HepG2 (cell line): ENCODE results near the gene BLVRB. TPM values are rescaled to one million over a fixed set of nuclear protein-coding genes. Genes with fewer than 3 reads are reported as not detected.
A peak's percentile ranks its signal among the peaks of the same experiment; 100 is the strongest.

Experiments
- CENPT ChIP-seq: sonication (generic); formaldehyde crosslinking; IDR thresholded peaks from 2 replicates; pipeline ENCODE4 v1.8.0; 2022; ENCODE audit warnings: low read depth, mild to moderate bottlenecking, moderate library complexity, missing genetic modification reagents
- CREM ChIP-seq, 2 experiments: sonication (generic) in 1 of 2; formaldehyde crosslinking in 1 of 2; IDR thresholded peaks; 2 replicates each; pipeline versions ENCODE4 v1.4.0 to v1.6.1; 2016 to 2020; ENCODE audit warnings: antibody characterized with exemption in 1 of 2, mild to moderate bottlenecking in 1 of 2, missing genetic modification reagents in 1 of 2
- EHMT2 ChIP-seq: fragments of 200-600 bp; sonication (generic); IDR thresholded peaks from 2 replicates; pipeline ENCODE4 v1.7.0; 2017; ENCODE audit warnings: antibody characterized with exemption, low read depth, low read length, borderline replicate concordance
- FOXC1 ChIP-seq: sonication (generic); formaldehyde crosslinking; IDR thresholded peaks from 2 replicates; pipeline ENCODE4 v1.8.0; 2022; ENCODE audit warnings: mild to moderate bottlenecking, missing genetic modification reagents, borderline replicate concordance
- FOXK1 ChIP-seq: sonication (generic); formaldehyde crosslinking; IDR thresholded peaks from 2 replicates; pipeline ENCODE4 v1.4.0; 2020; ENCODE audit warnings: low read depth, missing genetic modification reagents, borderline replicate concordance
- KLF16 ChIP-seq, 2 experiments: sonication (generic) in 1 of 2; formaldehyde crosslinking in 1 of 2; IDR thresholded peaks; 2 replicates each; pipeline versions ENCODE4 v1.6.1 to v1.8.0; 2016 to 2023; ENCODE audit warnings: missing genetic modification reagents in 2 of 2, missing compliant biosample characterization in 1 of 2
- NFE2 ChIP-seq: sonication (generic); formaldehyde crosslinking; IDR thresholded peaks from 2 replicates; pipeline ENCODE4 v1.4.0; 2020; ENCODE audit warnings: missing genetic modification reagents
- RAD21 ChIP-seq: fragments of 450-650 bp; formaldehyde crosslinking; IDR thresholded peaks from 2 replicates; pipeline ENCODE4 v1.5.0; 2020; ENCODE audit warnings: mild to moderate bottlenecking
- TBL1XR1 ChIP-seq: fragments of 150-350 bp; IDR thresholded peaks from 2 replicates; pipeline ENCODE4 v1.6.1; 2014; ENCODE audit warnings: borderline replicate concordance, low read length; ENCODE audit not compliant: partially characterized antibody
- TP53 ChIP-seq: sonication (generic); formaldehyde crosslinking; conservative IDR thresholded peaks from 2 replicates; pipeline ENCODE4 v1.4.0; 2020; ENCODE audit warnings: missing genetic modification reagents
- U2AF2 ChIP-seq: fragments of 200-400 bp; formaldehyde crosslinking; IDR thresholded peaks from 2 replicates; pipeline ENCODE4 v1.6.1; 2017; ENCODE audit warnings: low read depth, mild to moderate bottlenecking, low read length
- ZFP1 ChIP-seq: IDR thresholded peaks from 2 replicates; pipeline ENCODE4 v1.6.1; 2016
- ZNF496 ChIP-seq: sonication (generic); formaldehyde crosslinking; IDR thresholded peaks from 2 replicates; pipeline ENCODE4 v1.8.1; 2023; ENCODE audit warnings: mild to moderate bottlenecking, moderate library complexity, missing genetic modification reagents; ENCODE audit not compliant: insufficient replicate concordance
- ZNF75D ChIP-seq: sonication (generic); formaldehyde crosslinking; IDR thresholded peaks from 2 replicates; pipeline ENCODE4 v1.8.1; 2023; ENCODE audit warnings: missing genetic modification reagents, mild to moderate bottlenecking, borderline replicate concordance
- ZNF850 ChIP-seq: sonication (generic); formaldehyde crosslinking; conservative IDR thresholded peaks from 2 replicates; pipeline ENCODE4 v1.9.0; 2021; ENCODE audit warnings: mild to moderate bottlenecking, missing genetic modification reagents
- polyA plus RNA-seq, 8 experiments: library from polyadenylated mRNA; depleted of rRNA in 3 of 8; stranded (reverse) in 7 of 8; unstranded in 1 of 8; fragments of >200 nt; fragmentation: Illumina TruSeq in 4 of 8; extraction: Trizol in 4 of 8; gene quantifications; 2 replicates each; pipeline versions ENCODE4 v1.2.1 to v1.2.3, GENCODE V29; 2011 to 2016; ENCODE audit warnings: low read depth in 4 of 8, missing spikeins in 1 of 8, mixed read lengths in 1 of 8; ENCODE audit not compliant: insufficient read depth in 1 of 8
- total RNA-seq, 5 experiments: library from RNA; depleted of rRNA; stranded (reverse); fragments of >200 nt; fragmentation: Illumina TruSeq; extraction: Trizol; gene quantifications; 2 replicates each; pipeline ENCODE4 v1.2.3, GENCODE V29; 2016; ENCODE audit warnings: low read depth in 1 of 5
- TF ChIP-seq, protein P1 (sequence below): IDR thresholded peaks from 2 replicates; pipeline ENCODE4 v1.4.0; 2020; ENCODE audit warnings: mild to moderate bottlenecking, missing genetic modification reagents
- TF ChIP-seq, protein P2 (sequence below): sonication (generic); formaldehyde crosslinking; IDR thresholded peaks from 2 replicates; pipeline ENCODE4 v1.5.0; 2020; ENCODE audit warnings: mild to moderate bottlenecking, missing genetic modification reagents, moderate library complexity
- TF ChIP-seq, protein P3 (sequence below): IDR thresholded peaks from 2 replicates; pipeline ENCODE4 v1.6.1; 2018; ENCODE audit warnings: missing genetic modification reagents

The BLVRB gene
- total and polyA plus RNA-seq, 2 of the 13 experiments (the other 11 are each of a cell fraction or from before 2014, with no cell fraction given): 25.9 to 51.4 TPM

DNA sequence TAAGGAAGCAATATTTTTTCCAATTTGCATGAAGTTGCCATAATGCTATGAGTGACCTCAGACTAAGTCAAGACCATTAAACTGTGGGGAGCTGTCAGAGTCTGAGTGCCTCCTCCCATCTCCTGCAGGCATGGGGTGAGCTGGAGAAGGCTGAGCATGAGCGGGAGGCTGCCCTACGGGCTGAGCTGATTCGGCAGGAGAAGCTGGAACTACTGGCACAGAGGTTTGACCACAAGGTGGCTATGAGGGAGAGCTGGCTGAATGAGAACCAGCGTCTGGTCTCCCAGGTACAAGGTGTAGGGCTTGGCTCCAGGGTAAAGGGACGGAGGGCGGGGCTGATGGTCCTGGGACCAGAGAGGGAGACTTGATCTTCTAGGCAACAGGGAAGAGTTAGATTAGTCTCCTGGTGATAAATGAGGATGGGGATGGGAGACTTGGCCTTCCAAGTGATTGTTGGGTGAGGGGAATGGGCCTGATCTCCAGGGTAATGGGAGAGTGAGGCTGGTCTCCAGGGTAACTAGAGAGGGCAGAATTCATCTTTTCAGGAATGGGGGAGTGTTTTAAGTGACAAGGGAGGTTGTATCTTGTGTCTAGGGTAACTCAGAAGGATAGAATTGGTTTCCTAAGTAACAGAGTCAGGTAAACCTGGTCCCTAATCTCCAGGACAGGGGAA, 37.2 kb upstream of the BLVRB start (continued):
- TF ChIP-seq, protein P1, sequence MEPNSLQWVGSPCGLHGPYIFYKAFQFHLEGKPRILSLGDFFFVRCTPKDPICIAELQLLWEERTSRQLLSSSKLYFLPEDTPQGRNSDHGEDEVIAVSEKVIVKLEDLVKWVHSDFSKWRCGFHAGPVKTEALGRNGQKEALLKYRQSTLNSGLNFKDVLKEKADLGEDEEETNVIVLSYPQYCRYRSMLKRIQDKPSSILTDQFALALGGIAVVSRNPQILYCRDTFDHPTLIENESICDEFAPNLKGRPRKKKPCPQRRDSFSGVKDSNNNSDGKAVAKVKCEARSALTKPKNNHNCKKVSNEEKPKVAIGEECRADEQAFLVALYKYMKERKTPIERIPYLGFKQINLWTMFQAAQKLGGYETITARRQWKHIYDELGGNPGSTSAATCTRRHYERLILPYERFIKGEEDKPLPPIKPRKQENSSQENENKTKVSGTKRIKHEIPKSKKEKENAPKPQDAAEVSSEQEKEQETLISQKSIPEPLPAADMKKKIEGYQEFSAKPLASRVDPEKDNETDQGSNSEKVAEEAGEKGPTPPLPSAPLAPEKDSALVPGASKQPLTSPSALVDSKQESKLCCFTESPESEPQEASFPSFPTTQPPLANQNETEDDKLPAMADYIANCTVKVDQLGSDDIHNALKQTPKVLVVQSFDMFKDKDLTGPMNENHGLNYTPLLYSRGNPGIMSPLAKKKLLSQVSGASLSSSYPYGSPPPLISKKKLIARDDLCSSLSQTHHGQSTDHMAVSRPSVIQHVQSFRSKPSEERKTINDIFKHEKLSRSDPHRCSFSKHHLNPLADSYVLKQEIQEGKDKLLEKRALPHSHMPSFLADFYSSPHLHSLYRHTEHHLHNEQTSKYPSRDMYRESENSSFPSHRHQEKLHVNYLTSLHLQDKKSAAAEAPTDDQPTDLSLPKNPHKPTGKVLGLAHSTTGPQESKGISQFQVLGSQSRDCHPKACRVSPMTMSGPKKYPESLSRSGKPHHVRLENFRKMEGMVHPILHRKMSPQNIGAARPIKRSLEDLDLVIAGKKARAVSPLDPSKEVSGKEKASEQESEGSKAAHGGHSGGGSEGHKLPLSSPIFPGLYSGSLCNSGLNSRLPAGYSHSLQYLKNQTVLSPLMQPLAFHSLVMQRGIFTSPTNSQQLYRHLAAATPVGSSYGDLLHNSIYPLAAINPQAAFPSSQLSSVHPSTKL: no peak
- TF ChIP-seq ZFP1 (no peak), ZNF496 (no peak), ZNF850 (CRISPR knock-in tag) (no peak), TP53 (CRISPR knock-in tag) (no peak), CREM (IDR thresholded peaks at IDR 0.05) (no peak), CREM (CRISPR knock-in tag; IDR thresholded peaks at IDR 0.05) (no peak), EHMT2 (no peak), CENPT (no peak), TBL1XR1 (no peak), FOXC1 (CRISPR knock-in tag) (no peak), NFE2 (no peak), RAD21 (0 out of 2 replicates have a peak, but pooled peaks have one; percentile 11), FOXK1 (CRISPR knock-in tag) (no peak), ZNF75D (CRISPR knock-in tag) (no peak), KLF16 (CRISPR knock-in tag; IDR thresholded peaks at IDR 0.05) (no peak), U2AF2 (no peak)
- TF ChIP-seq, protein P2, sequence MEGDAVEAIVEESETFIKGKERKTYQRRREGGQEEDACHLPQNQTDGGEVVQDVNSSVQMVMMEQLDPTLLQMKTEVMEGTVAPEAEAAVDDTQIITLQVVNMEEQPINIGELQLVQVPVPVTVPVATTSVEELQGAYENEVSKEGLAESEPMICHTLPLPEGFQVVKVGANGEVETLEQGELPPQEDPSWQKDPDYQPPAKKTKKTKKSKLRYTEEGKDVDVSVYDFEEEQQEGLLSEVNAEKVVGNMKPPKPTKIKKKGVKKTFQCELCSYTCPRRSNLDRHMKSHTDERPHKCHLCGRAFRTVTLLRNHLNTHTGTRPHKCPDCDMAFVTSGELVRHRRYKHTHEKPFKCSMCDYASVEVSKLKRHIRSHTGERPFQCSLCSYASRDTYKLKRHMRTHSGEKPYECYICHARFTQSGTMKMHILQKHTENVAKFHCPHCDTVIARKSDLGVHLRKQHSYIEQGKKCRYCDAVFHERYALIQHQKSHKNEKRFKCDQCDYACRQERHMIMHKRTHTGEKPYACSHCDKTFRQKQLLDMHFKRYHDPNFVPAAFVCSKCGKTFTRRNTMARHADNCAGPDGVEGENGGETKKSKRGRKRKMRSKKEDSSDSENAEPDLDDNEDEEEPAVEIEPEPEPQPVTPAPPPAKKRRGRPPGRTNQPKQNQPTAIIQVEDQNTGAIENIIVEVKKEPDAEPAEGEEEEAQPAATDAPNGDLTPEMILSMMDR (CRISPR knock-in tag): peak; percentile 23; the same call in 1 of the 2 replicates
- TF ChIP-seq, protein P3, sequence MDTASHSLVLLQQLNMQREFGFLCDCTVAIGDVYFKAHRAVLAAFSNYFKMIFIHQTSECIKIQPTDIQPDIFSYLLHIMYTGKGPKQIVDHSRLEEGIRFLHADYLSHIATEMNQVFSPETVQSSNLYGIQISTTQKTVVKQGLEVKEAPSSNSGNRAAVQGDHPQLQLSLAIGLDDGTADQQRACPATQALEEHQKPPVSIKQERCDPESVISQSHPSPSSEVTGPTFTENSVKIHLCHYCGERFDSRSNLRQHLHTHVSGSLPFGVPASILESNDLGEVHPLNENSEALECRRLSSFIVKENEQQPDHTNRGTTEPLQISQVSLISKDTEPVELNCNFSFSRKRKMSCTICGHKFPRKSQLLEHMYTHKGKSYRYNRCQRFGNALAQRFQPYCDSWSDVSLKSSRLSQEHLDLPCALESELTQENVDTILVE: no peak
